Ectodermal cell (in vitro differentiated cells): Measurements from ENCODE around the gene REC114. TPM values are rescaled to one million over a fixed set of nuclear protein-coding genes. Genes with fewer than 3 reads are reported as not detected.
"Not testable (repeated sequence)": the region's sequence is repeated elsewhere in the genome, so short reads cannot be mapped to it uniquely, and the experiment has no call there.

Experiments
- H3K27ac ChIP-seq: 2 replicates; pipeline ENCODE4 v1.7.0; 2013; ENCODE audit warnings: mild to moderate bottlenecking, low read depth, low read length; ENCODE audit not compliant: insufficient read depth, poor library complexity, severe bottlenecking
- H3K27me3 ChIP-seq: 2 replicates; pipeline ENCODE4 v1.7.0; 2013; ENCODE audit warnings: mild to moderate bottlenecking, low read length; ENCODE audit not compliant: insufficient read depth, control insufficient read depth, poor library complexity, severe bottlenecking
- H3K36me3 ChIP-seq: one replicate; pipeline ENCODE4 v1.7.0; 2013; ENCODE audit warnings: low read length; ENCODE audit not compliant: control insufficient read depth, insufficient read depth
- H3K4me1 ChIP-seq: one replicate; pipeline ENCODE4 v1.7.0; 2013; ENCODE audit warnings: low read length; ENCODE audit not compliant: control insufficient read depth, insufficient read depth
- H3K4me3 ChIP-seq: 2 replicates; pipeline ENCODE4 v1.7.0; 2013; ENCODE audit warnings: low read depth, low read length, control low read depth; ENCODE audit not compliant: insufficient read depth
- H3K9me3 ChIP-seq: 2 replicates; pipeline ENCODE4 v1.7.0; 2013; ENCODE audit warnings: mild to moderate bottlenecking, low read length, moderate library complexity; ENCODE audit not compliant: control insufficient read depth
- WGBS, 2 experiments: methylation state at CpG; one replicate each; pipeline ENCODE4 v1.1.7; 2013; ENCODE audit warnings: missing lambda C conversion rate in 2 of 2; 5-methylcytosine and 5-hydroxymethylcytosine counted together
- polyA plus RNA-seq, 4 experiments: library from polyadenylated mRNA; stranded (reverse); fragments of 50-300 nt; gene quantifications; one replicate each; pipeline ENCODE4 v1.2.3, GENCODE V29; 2013

The REC114 gene, protein sequence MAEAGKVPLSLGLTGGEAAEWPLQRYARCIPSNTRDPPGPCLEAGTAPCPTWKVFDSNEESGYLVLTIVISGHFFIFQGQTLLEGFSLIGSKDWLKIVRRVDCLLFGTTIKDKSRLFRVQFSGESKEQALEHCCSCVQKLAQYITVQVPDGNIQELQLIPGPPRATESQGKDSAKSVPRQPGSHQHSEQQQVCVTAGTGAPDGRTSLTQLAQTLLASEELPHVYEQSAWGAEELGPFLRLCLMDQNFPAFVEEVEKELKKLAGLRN
- not detected for polyA plus RNA-seq (2013, experiment 1 of 4)
- not detected for polyA plus RNA-seq (2013, experiment 2 of 4)
- polyA plus RNA-seq (2013, experiment 3 of 4), result not detected
- polyA plus RNA-seq (2013, experiment 4 of 4), result not detected

DNA sequence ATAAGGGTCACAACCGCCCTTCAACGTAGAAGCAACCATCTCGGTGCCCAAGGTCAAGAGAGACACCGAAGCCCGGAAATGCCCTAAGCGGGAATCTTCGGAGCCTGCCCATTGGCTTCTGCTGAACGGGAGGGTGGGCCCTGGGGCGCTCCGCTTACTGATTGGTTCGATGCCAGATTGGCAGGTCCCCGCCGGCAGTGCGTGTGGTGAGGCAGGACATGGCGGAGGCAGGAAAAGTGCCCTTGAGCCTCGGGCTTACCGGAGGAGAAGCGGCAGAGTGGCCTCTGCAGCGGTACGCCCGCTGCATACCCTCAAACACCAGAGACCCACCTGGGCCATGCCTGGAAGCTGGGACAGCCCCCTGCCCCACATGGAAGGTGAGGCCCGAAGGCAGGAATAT, at the start of gene REC114:
Gene REC114, plus strand, starts transcription at position 197 of the 400 bp plus-strand sequence. Its CDS starts 22 bp downstream, at position 219.
- no peaks in the 10 kb centered on the region for H3K36me3 ChIP-seq
- WGBS, 2 experiments, result 93 to 94% methylated on average over 22 of the region's 22 CpGs
- H3K27ac ChIP-seq, result no peak within 1 kb of the TSS
- H3K27me3 ChIP-seq, result no peaks in the 10 kb centered on the region
- H3K4me3 ChIP-seq, result no peak within 1 kb of the TSS
- no peaks in the 10 kb centered on the region for H3K9me3 ChIP-seq
- no peaks in the 10 kb centered on the region for H3K4me1 ChIP-seq

DNA sequence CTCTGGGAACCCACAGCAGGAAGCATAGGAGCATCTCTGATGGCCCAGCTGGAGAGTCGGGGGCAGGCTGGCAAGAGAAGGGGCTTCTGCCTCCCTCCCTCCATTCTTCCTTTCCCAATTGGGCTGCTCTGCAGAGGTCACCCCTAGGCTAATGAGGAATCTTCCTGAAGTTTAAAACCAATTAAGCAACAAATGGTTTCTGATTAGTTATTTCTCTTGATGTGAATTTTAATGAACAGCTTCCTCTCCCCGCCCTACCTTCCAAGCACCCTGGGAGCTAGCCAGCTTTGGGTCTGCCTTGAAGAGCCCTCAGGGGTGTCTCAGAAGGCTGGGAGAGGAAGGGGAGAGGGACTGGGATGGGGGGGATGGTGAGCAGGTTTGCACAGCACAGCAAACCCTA, 49.6 kb upstream of the REC114 start:
- H3K27ac ChIP-seq, result no peak overlapping the region
- 88 to 96% methylated on average over 2 of the region's 2 CpGs for WGBS, 2 experiments
- H3K27me3 ChIP-seq, result no peaks in the 10 kb centered on the region
- H3K4me3 ChIP-seq, result no peak overlapping the region
- H3K36me3 ChIP-seq, result no peaks in the 10 kb centered on the region
- no peaks in the 10 kb centered on the region for H3K9me3 ChIP-seq
- H3K4me1 ChIP-seq, result no peaks in the 10 kb centered on the region

DNA sequence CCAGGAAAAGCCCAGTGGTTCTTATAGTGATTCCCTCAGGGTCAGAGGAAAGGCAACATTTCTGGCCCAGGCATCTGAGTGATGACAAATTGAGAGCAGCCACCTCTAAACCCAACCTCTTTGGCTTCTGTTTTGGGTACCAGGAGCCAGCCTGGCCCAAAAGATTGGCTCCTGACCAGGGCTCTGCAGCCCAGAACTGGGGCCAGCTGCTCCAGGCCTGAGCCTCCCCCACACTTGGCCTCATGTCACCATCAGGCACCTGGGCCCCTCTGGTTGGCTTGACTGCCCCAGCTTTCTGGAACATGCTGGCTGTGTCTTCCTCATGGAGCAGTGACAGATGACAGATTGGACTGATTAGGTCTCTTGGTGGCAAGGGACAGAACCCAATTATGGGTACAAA, 48.2 kb upstream of the REC114 start:
- Histone ChIP-seq H3K4me1 (no peaks in the 10 kb centered on the region), H3K27ac (no peak overlapping the region), H3K9me3 (no peaks in the 10 kb centered on the region), H3K27me3 (no peaks in the 10 kb centered on the region), H3K36me3 (no peaks in the 10 kb centered on the region), H3K4me3 (no peak overlapping the region)

DNA sequence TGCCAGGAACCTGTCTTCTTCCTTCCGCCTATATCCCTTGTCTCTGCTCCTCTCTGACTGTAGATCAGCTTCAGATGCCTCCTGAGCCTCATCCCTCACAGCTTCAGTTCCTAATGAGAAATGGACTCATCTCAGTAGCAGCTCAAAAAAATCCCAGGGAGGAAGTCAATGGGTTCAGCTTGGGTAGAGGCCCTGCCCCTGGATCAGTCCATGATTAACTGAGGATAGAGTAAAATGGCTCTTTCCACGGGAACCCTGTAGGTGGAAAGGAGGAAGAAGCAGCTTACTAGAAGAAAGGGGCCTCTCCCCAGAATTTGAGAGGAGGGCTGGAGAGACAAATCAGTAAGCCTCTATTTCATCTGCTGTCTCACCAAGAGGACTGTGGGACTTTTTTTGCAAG, 47.3 kb upstream of the REC114 start:
- Histone ChIP-seq H3K4me1 (no peaks in the 10 kb centered on the region), H3K27ac (no peak overlapping the region), H3K36me3 (no peaks in the 10 kb centered on the region), H3K4me3 (no peak overlapping the region), H3K27me3 (no peaks in the 10 kb centered on the region), H3K9me3 (no peaks in the 10 kb centered on the region)
- WGBS, 2 experiments, result 92 to 95% methylated on average over 2 of the region's 2 CpGs

DNA sequence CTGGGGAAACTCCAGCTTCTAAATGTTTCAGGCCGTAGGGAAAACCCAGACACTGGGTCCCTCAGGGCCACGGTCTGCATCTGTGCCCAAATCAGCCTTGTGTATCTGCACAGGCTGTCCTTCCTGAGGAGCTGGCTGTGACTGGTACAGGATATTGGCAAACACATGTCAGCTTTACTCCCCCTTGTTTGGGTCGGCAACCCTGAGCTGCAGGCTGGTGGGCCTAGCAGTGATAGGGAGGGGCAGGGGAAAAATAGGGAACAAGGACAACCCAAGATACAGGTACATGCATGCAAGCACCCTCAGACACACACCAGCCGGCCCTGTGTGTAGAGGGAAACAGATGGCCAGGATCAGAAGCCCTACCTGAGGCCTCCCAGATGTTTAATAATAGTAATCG, 45.5 kb upstream of the REC114 start:
- no peaks in the 10 kb centered on the region for H3K27me3 ChIP-seq
- 86 to 89% methylated on average over 5 of the region's 5 CpGs for WGBS, 2 experiments
- no peak overlapping the region for H3K4me3 ChIP-seq
- H3K4me1 ChIP-seq, result no peaks in the 10 kb centered on the region
- H3K9me3 ChIP-seq, result no peaks in the 10 kb centered on the region
- H3K36me3 ChIP-seq, result no peaks in the 10 kb centered on the region
- no peak overlapping the region for H3K27ac ChIP-seq

DNA sequence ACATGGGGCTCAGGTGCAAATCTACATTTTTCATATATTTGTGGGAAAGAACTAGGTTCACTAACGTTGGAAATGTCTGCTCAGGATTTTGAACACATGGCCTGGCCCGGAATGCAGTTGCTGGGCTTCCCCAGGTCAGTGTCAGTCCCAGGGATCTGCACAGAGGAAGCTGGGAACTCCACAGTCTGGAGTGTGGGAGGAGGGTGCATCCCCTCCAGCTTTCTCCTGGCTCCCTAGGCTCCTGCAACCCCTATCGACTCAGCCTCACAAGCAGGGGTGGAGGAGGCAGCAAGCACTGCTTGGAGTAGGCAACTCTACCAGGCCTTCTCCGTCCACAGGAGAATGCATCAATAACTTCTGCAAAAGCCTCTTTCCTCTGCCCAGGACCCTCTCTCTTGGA, 44.1 kb upstream of the REC114 start:
- no peak overlapping the region for H3K27ac ChIP-seq

DNA sequence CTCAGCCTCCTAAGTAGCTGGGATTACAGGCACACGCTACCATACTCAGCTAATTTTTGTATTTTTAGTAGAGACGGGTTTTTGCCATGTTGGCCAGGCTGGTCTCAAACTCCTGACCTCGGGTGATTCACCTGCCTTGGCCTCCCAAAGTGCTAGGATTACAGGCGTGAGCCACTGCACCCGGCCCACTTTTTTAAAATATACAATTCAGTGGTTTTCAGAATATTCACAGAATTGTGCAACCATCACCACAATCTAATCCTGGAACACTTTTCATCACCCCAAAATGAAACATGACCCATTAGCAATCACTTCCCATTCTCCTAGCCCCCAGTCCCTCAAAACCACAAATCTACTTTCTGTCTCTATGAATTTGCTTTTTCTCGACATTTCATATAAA, 42.7 kb upstream of the REC114 start:
- H3K27me3 ChIP-seq, H3K9me3 ChIP-seq, H3K4me1 ChIP-seq, H3K36me3 ChIP-seq, H3K27ac ChIP-seq, H3K4me3 ChIP-seq: not testable (repeated sequence)
- WGBS, 2 experiments, result 87 to 91% methylated on average over 5 of the region's 6 CpGs

More for the DNA sequence above, 44.1 kb upstream of the REC114 start:
- Histone ChIP-seq H3K9me3 (no peaks in the 10 kb centered on the region), H3K4me1 (no peaks in the 10 kb centered on the region), H3K27me3 (no peaks in the 10 kb centered on the region), H3K4me3 (no peak overlapping the region), H3K36me3 (no peaks in the 10 kb centered on the region)
- WGBS, 2 experiments, result 89 to 93% methylated on average over 4 of the region's 4 CpGs

DNA sequence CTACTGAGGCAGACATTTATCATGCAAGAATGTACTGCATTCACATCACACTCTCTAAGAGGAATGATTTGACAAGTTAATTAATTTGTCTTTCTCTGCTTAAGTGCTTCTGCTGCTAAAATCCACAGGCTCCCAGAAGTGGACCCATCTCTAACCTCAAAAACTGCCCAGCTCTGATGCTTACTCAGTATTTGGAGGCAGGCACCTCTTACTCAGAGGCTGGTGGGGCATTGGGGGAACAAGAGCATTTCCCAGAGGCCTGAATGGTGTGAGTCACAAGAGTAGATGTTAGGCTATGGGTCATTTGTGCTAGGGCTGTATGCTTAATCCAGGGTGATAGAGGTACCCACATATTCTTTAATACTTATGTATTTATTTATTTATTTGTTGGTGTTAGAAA, 39.8 kb upstream of the REC114 start:
- Histone ChIP-seq H3K4me3 (no peak overlapping the region), H3K27ac (no peak overlapping the region), H3K9me3 (no peaks in the 10 kb centered on the region), H3K4me1 (no peaks in the 10 kb centered on the region), H3K27me3 (no peaks in the 10 kb centered on the region), H3K36me3 (no peaks in the 10 kb centered on the region)

DNA sequence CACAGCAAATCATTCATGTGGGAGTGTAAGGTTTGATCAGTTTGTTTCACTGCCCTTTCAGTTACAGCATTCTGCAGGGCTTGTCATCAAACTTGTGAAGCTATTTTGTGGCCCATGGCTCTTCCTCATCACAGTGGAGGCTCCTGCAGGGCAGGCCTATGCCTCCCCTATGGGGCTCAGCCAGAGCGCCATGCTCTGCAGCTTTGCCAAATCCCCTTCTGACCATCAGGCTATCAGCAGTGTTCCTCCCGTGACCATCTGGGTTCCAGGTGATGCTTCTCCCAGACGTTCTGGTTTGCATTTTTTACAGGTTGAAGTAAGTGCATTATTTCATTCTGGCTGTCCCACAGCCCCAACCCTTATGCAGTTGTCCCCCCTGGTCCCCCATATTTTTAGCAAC, 28.1 kb upstream of the REC114 start:
- 69 to 71% methylated on average over 3 of the region's 3 CpGs for WGBS, 2 experiments
- Histone ChIP-seq H3K9me3 (no peaks in the 10 kb centered on the region), H3K4me1 (no peaks in the 10 kb centered on the region), H3K4me3 (no peak overlapping the region), H3K27ac (no peak overlapping the region), H3K36me3 (no peaks in the 10 kb centered on the region), H3K27me3 (no peaks in the 10 kb centered on the region)

DNA sequence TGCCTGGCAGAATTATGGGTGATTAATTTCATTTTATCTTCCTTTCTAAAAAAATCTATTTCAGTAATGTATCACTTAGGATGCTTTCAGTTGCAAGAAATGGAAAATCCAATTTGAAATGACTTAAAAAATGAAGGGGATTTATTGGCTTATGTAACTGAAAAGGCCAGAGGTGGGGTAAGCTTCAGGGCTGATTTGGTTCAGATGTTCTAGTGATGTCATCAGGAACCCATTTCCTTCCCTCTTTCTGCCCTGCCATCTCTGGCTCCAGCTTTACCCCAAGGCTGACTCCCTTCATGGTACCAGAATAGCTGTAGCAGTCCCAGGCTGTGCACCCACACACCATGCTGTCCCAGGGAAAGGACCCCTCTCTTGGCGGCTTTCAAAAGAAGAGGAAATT, 18.5 kb upstream of the REC114 start:
- 91 to 92% methylated on average over 1 of the region's 1 CpG for WGBS, 2 experiments
- no peaks in the 10 kb centered on the region for H3K9me3 ChIP-seq
- no peak overlapping the region for H3K4me3 ChIP-seq
- H3K4me1 ChIP-seq, result no peaks in the 10 kb centered on the region
- H3K27ac ChIP-seq, result no peak overlapping the region
- no peaks in the 10 kb centered on the region for H3K36me3 ChIP-seq
- H3K27me3 ChIP-seq, result no peaks in the 10 kb centered on the region

DNA sequence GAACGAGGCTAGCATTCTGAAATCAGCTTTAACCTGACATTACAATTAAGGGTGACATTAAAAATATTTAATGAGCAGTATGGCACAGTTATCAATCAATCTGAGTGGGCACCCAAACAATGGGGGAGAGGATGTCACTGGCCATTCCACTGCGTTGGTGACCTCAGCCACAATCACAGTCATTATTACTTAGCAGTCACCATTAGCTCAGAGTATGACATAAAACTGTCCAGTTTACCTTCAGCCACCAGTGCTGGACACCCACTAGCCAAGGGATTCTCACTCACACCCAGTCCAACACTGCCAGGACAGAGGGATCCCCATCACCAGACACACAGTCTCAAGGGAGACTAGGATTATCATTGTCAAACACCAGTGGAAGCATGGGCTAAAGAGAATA, 17.5 kb upstream of the REC114 start:
- no peaks in the 10 kb centered on the region for H3K4me1 ChIP-seq
- no peaks in the 10 kb centered on the region for H3K36me3 ChIP-seq
- 87 to 88% methylated on average over 1 to 2 of the region's 2 CpGs for WGBS, 2 experiments
- no peak overlapping the region for H3K27ac ChIP-seq
- H3K9me3 ChIP-seq, result no peaks in the 10 kb centered on the region
- no peak overlapping the region for H3K4me3 ChIP-seq
- H3K27me3 ChIP-seq, result no peaks in the 10 kb centered on the region
